ENCODE results near the gene RBPMS2.
"Not testable (repeated sequence)": the region's sequence is repeated elsewhere in the genome, so short reads cannot be mapped to it uniquely, and the experiment has no call there.

Gene RBPMS2

GRCh38 chr15:64751464-64751863 lies 23.9 kb downstream of the RBPMS2 start:
- DNase-seq = no peak

GRCh38 chr15:64749999-64750657 lies 25.3 kb downstream of the RBPMS2 start:
- DNase-seq = no peak

GRCh38 chr15:64749167-64749566 lies 26.2 kb downstream of the RBPMS2 start:
- DNase-seq = no peak

- no peak for DNase-seq
These were observed 27.1 kb downstream of the RBPMS2 start for GRCh38 chr15:64748251-64748650.

- no peak for DNase-seq
These were observed 27.8 kb downstream of the RBPMS2 start for GRCh38 chr15:64747578-64747977.

- no peak for DNase-seq
These were observed 28.5 kb downstream of the RBPMS2 start for GRCh38 chr15:64746921-64747320.

- no peak for DNase-seq
These were observed 29.0 kb downstream of the RBPMS2 start for GRCh38 chr15:64746356-64746755.

GRCh38 chr15:64743691-64744090 lies 31.7 kb downstream of the RBPMS2 start:
- no peak for DNase-seq

- DNase-seq = no peak
These were observed 32.5 kb downstream of the RBPMS2 start for GRCh38 chr15:64742921-64743320.

- DNase-seq = no peak
These were observed 33.0 kb downstream of the RBPMS2 start for GRCh38 chr15:64742385-64742784.

GRCh38 chr15:64741708-64742107 lies 33.7 kb downstream of the RBPMS2 start:
- not testable (repeated sequence) for DNase-seq

- DNase-seq = no peak
These were observed 34.8 kb downstream of the RBPMS2 start for GRCh38 chr15:64740311-64741170.

GRCh38 chr15:64739577-64740143 lies 35.7 kb downstream of the RBPMS2 start:
- no peak for DNase-seq

- DNase-seq = no peak
These were observed 36.2 kb downstream of the RBPMS2 start for GRCh38 chr15:64739156-64739555.

- no peak for DNase-seq
These were observed 36.9 kb downstream of the RBPMS2 start for GRCh38 chr15:64738226-64739095.

GRCh38 chr15:64732156-64732860 lies 43.1 kb downstream of the RBPMS2 start:
- no peak for DNase-seq

- DNase-seq = no peak
These were observed 43.6 kb downstream of the RBPMS2 start for GRCh38 chr15:64731805-64732151.

- DNase-seq = peak; percentile 90
These were observed 44.2 kb downstream of the RBPMS2 start for GRCh38 chr15:64731012-64731804.

- no peak for DNase-seq
These were observed 45.2 kb downstream of the RBPMS2 start for GRCh38 chr15:64730151-64730550.

- DNase-seq = no peak
These were observed 55.2 kb downstream of the RBPMS2 start for GRCh38 chr15:64720188-64720587.

GRCh38 chr15:64717735-64718495 lies 57.5 kb downstream of the RBPMS2 start:
- no peak for DNase-seq
